Cardiac muscle cell (in vitro differentiated cells and primary cell): Measurements from ENCODE around the gene MBD3L2B. TPM values are rescaled to one million over a fixed set of nuclear protein-coding genes. Genes with fewer than 3 reads are reported as not detected.
A peak's percentile ranks its signal among the peaks of the same experiment; 100 is the strongest.

Experiments used
- DNase-seq, 2 donors: peaks; one replicate each; pipeline versions ENCODE4 v3.0.0 to v3.0.0-alpha.2; 2010 to 2017; ENCODE audit warnings: low read depth in 1 of 2, low spot score in 1 of 2
- H3K27ac ChIP-seq: fragments of 200-600 bp; sonication (generic); 2 replicates; pipeline ENCODE4 v1.5.1; 2016
- H3K27me3 ChIP-seq: fragments of 200-600 bp; sonication (generic); 2 replicates; pipeline ENCODE4 v1.6.0; 2016; ENCODE audit warnings: control low read depth
- H3K36me3 ChIP-seq: fragments of 200-600 bp; sonication (generic); 2 replicates; pipeline ENCODE4 v1.5.1; 2016; ENCODE audit warnings: control low read depth
- H3K4me1 ChIP-seq: fragments of 200-600 bp; sonication (generic); 2 replicates; pipeline ENCODE4 v1.8.1; 2017; ENCODE audit warnings: low read depth, mild to moderate bottlenecking, mixed run types
- H3K4me3 ChIP-seq: fragments of 200-600 bp; sonication (generic); 2 replicates; pipeline ENCODE4 v1.5.1; 2016; ENCODE audit warnings: mild to moderate bottlenecking
- H3K9me3 ChIP-seq: fragments of 200-600 bp; sonication (generic); 2 replicates; pipeline ENCODE4 v1.5.1; 2017; ENCODE audit warnings: low read depth, mild to moderate bottlenecking, control low read depth
- polyA plus RNA-seq: library from polyadenylated mRNA; unstranded; fragments of >200 nt; fragmentation: Nextera tagmentation; extraction: Ambion mirVana; gene quantifications from 2 replicates; pipeline ENCODE4 v1.2.1, GENCODE V29; 2016
- total RNA-seq: library from RNA; depleted of rRNA; stranded (reverse); fragments of >200 nt; gene quantifications from 2 replicates; pipeline ENCODE4 v1.2.3, GENCODE V29; 2016
- TF ChIP-seq, protein P1 (sequence below): IDR thresholded peaks from 2 replicates; pipeline ENCODE4 v1.5.1; 2012; ENCODE audit warnings: low read depth, mild to moderate bottlenecking, low read length

The MBD3L2B gene
- total and polyA plus RNA-seq, 2 experiments from 2014 or later: not detected

DNA sequence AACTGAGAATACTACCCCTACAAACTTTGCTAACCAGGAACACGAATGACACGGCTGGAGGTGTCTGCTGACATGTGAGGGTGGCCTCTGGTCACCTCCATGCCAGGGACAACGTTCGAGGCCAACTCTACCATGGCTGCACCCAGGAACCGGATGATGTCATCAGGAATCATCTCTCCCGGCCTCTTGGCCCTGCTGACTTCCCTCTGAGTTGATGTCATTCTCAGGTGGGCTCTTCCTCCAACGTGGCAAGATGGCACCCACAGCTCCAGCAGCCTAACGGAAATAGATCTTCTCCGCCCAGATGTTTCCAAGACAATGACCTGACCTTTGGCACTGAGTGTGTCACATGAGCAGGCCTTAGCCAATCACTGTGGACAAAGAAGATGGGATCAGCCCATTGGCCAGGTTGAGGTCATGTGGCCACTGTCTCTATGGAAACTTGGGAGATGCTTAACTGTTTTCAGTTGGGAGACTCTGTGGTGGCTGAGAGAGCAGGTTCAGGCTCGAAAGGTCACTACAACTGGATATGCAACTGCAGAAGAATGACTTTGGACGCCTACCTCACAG is 15.0 kb downstream of the MBD3L2B start:
- TF ChIP-seq, protein P1, sequence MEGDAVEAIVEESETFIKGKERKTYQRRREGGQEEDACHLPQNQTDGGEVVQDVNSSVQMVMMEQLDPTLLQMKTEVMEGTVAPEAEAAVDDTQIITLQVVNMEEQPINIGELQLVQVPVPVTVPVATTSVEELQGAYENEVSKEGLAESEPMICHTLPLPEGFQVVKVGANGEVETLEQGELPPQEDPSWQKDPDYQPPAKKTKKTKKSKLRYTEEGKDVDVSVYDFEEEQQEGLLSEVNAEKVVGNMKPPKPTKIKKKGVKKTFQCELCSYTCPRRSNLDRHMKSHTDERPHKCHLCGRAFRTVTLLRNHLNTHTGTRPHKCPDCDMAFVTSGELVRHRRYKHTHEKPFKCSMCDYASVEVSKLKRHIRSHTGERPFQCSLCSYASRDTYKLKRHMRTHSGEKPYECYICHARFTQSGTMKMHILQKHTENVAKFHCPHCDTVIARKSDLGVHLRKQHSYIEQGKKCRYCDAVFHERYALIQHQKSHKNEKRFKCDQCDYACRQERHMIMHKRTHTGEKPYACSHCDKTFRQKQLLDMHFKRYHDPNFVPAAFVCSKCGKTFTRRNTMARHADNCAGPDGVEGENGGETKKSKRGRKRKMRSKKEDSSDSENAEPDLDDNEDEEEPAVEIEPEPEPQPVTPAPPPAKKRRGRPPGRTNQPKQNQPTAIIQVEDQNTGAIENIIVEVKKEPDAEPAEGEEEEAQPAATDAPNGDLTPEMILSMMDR: no peak
- DNase-seq: no peak
- Histone ChIP-seq H3K9me3 (no peaks in the 10 kb centered on the region), H3K27me3 (no peaks in the 10 kb centered on the region), H3K27ac (no peak overlapping the region), H3K4me1 (no peaks in the 10 kb centered on the region), H3K36me3 (no peaks in the 10 kb centered on the region), H3K4me3 (no peak overlapping the region)

DNA sequence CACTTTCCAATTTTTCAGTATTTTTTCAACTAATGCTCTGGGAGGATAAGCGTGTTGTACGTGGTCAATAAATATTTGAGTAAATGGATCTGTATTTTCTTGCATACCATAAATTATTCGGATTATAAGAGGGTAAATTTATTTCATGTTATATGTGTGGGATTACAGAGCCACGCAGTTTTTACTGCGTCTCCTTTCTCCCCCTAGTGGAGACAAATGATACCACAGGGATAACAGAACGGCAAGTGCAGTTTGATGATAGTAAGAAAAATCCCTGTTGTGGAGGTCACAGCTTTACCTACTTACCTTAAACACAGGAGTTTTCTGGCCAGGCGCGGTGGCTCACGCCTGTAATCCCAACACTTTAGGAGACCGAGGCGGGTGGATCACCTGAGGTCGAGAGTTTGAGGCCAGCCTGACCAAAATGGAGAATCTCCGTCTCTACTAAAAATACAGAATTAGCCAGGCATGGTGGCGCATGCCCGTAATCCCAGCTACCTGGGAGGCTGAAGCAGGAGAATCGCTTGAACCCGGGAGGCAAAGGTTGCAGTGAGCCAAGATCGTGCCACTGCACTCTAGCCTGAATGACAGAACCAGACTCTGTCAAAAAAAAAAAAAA is 16.8 kb downstream of the MBD3L2B start:
- Histone ChIP-seq H3K27ac (no peak overlapping the region), H3K4me1 (no peaks in the 10 kb centered on the region), H3K27me3 (no peaks in the 10 kb centered on the region), H3K36me3 (no peaks in the 10 kb centered on the region), H3K4me3 (no peak overlapping the region), H3K9me3 (no peaks in the 10 kb centered on the region)
- DNase-seq: peak; percentile 1 to 57
- TF ChIP-seq, protein P1: peak; percentile 62

DNA sequence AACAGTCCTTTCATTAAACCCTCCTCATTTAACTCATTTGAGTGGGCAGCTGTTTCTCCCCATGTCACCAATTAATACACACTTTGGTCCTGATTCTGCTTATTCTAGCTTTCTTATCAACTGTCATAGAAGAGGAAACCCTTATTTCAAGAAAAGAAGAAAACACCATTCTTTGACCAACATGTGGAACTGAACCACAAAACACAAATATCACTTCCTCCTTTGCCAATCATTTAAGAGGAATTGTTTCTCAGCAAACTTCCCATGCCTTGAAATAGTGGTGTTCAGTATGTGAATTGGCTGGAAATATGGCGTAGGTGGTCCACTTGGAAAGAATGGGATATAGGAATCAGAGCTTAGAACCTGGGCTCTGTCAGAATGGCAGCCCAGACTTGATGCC is 20.4 kb downstream of the MBD3L2B start:
- Histone ChIP-seq H3K36me3 (no peaks in the 10 kb centered on the region), H3K9me3 (no peaks in the 10 kb centered on the region), H3K4me1 (no peaks in the 10 kb centered on the region), H3K27ac (no peak overlapping the region), H3K27me3 (no peaks in the 10 kb centered on the region), H3K4me3 (no peak overlapping the region)
- TF ChIP-seq, protein P1: no peak
- DNase-seq: no peak

DNA sequence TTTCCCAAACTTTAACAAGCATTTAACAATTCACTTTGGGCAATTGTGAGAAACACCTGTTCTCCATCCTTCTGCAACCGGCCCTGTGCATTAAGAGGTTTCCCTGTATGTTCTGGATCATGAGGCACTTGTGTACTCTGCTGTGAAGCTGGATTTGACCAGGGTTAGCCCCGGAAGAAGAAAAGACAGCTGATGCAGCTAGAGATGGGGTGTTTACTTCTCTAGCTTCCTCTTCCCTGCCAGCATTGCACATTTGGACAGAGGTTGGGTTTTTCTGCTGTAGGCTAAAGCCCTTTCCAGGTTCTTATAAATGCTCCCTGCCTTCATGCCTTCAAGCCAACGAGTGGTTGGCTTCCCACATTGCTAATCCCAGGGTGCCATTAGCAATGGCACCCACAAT is 20.9 kb downstream of the MBD3L2B start:
- Histone ChIP-seq H3K9me3 (no peaks in the 10 kb centered on the region), H3K27ac (no peak overlapping the region), H3K4me1 (no peaks in the 10 kb centered on the region), H3K36me3 (no peaks in the 10 kb centered on the region), H3K4me3 (no peak overlapping the region), H3K27me3 (no peaks in the 10 kb centered on the region)
- TF ChIP-seq, protein P1: no peak
- DNase-seq: no peak

DNA sequence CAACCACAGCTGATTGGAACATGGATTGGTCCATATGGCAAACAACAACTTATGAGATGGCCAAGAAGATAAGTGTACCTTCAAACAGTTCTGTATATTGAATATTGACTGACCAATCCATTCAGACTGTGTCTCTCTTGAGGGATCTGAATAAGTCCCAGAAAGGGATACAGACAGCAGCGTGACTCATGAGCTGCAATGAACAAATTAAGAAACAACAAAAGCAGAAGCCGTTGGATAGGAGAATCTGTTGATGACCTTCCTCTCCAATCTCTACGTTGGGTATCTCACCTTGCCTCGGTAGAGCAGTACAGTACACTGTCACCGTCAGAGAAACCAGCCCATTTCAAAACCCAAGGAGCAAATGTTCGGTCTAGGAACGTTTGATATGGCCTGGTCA is 21.3 kb downstream of the MBD3L2B start:
- Histone ChIP-seq H3K4me3 (no peak overlapping the region), H3K36me3 (no peaks in the 10 kb centered on the region), H3K9me3 (no peaks in the 10 kb centered on the region), H3K4me1 (no peaks in the 10 kb centered on the region), H3K27me3 (no peaks in the 10 kb centered on the region), H3K27ac (no peak overlapping the region)
- TF ChIP-seq, protein P1: no peak
- no peak for DNase-seq
